ENCODE results near the gene GPR37L1.

DNA sequence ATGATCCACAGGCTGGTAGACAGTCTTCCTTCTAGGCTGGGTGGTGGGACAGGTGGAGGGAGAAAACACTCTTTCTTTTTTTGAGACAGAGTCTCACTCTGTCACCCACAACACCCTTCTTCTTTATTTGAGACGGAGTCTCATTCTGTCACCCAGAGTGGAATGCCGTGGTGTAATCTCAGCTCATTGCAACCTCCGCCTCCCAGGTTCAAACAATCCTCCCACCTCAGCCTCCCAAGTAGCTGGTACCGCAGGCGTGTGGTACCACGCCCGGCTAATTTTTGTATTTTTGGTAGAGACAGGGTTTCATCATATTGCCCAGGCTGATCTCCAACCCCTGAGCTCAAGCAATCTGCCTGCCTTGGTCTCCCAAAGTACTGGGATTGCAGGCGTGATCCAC lies 2.9 kb downstream of the GPR37L1 start:
- TF ChIP-seq, protein P1, sequence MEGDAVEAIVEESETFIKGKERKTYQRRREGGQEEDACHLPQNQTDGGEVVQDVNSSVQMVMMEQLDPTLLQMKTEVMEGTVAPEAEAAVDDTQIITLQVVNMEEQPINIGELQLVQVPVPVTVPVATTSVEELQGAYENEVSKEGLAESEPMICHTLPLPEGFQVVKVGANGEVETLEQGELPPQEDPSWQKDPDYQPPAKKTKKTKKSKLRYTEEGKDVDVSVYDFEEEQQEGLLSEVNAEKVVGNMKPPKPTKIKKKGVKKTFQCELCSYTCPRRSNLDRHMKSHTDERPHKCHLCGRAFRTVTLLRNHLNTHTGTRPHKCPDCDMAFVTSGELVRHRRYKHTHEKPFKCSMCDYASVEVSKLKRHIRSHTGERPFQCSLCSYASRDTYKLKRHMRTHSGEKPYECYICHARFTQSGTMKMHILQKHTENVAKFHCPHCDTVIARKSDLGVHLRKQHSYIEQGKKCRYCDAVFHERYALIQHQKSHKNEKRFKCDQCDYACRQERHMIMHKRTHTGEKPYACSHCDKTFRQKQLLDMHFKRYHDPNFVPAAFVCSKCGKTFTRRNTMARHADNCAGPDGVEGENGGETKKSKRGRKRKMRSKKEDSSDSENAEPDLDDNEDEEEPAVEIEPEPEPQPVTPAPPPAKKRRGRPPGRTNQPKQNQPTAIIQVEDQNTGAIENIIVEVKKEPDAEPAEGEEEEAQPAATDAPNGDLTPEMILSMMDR (IDR thresholded peaks at IDR 0.05) = no peak
- TF ChIP-seq POLR2A (IDR thresholded peaks at IDR 0.05) = no peak

Measured in right lobe of liver (tissue), 4 donors.